ENCODE data around the gene TRIP12. TPM values are rescaled to one million over a fixed set of nuclear protein-coding genes. Genes with fewer than 3 reads are reported as not detected.
"Not testable (repeated sequence)": the region's sequence is repeated elsewhere in the genome, so short reads cannot be mapped to it uniquely, and the experiment has no call there.

Gene TRIP12
- total RNA-seq, 1 experiment from 2014 or later, result 115 TPM

- Mint-ChIP-seq H3K4me1 (ENCODE audit: low read depth, unreplicated experiment) (no peaks in the 10 kb centered on the region), H3K27me3 (ENCODE audit: insufficient read depth, unreplicated experiment) (peaks cover 5% of the 10 kb centered on the region), H3K36me3 (ENCODE audit: insufficient read depth, unreplicated experiment) (no peaks in the 10 kb centered on the region), H3K27ac (ENCODE audit: unreplicated experiment) (no peak overlapping the region), H3K4me3 (ENCODE audit: unreplicated experiment) (no peak overlapping the region), H3K9me3 (ENCODE audit: unreplicated experiment) (no peaks in the 10 kb centered on the region)
- Histone ChIP-seq H3K27me3 (replicated peaks; ENCODE audit: control insufficient read depth, insufficient read depth, low read length) (no peaks in the 10 kb centered on the region), H3K36me3 (ENCODE audit: control insufficient read depth, insufficient read depth, low read length) (no peaks in the 10 kb centered on the region), H3K4me1 (no peaks in the 10 kb centered on the region), H3K4me3 (ENCODE audit: low read depth, low read length) (no peak overlapping the region), H3K9me3 (no peaks in the 10 kb centered on the region)
- no peak for TF ChIP-seq CTCF (IDR thresholded peaks at IDR 0.05; ENCODE audit: insufficient read depth in 1 of 2, low read depth in 1 of 2, low read length in 1 of 2, severe bottlenecking in 1 of 2, unreplicated experiment in 1 of 2)
- no TSS peak for BruUV-seq (replicated peaks)
- intact Hi-C loops (cut with micrococcal nuclease; ENCODE audit: unreplicated experiment), result no loop called here
- DNase-seq, result no peak
- POLR2A ChIA-PET, result no interaction called here
- CTCF ChIA-PET, result interaction anchor here (0.9 kb wide), 1 partner anchor 14 kb away, joined by 3 read pairs; no protein-coding TSS in a partner anchor
Observed at GRCh38 chr2:229725716-229726574, 195.9 kb downstream of the TRIP12 start.

DNA sequence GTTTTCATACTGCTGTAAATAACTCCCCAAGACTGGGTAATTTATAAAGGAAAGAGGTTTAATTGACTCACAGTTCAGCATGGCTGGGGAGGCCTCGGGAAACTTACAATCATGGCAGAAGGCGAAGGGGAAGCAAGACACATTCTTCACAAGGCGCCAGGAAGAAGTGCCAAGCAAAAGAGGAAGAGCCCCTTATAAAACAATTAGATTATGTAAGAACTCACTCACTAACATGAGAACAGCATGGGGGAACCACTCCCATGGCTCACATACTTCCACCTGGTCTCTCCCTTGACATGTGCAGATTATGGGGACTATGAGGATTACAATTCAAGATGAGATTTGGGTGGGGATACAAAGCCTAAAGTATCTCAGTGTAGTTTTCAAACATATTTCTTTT, 198.6 kb downstream of the TRIP12 start:
- H3K27ac Mint-ChIP-seq (ENCODE audit: unreplicated experiment); H3K36me3 ChIP-seq (ENCODE audit: control insufficient read depth, insufficient read depth, low read length); H3K27me3 Mint-ChIP-seq (ENCODE audit: insufficient read depth, unreplicated experiment); H3K4me1 ChIP-seq; H3K4me1 Mint-ChIP-seq (ENCODE audit: low read depth, unreplicated experiment); DNase-seq; H3K9me3 ChIP-seq; H3K4me3 ChIP-seq (ENCODE audit: low read depth, low read length); CTCF ChIA-PET; H3K36me3 Mint-ChIP-seq (ENCODE audit: insufficient read depth, unreplicated experiment); intact Hi-C loops (cut with micrococcal nuclease; ENCODE audit: unreplicated experiment); BruUV-seq (replicated peaks); POLR2A ChIA-PET; H3K9me3 Mint-ChIP-seq (ENCODE audit: unreplicated experiment); H3K4me3 Mint-ChIP-seq (ENCODE audit: unreplicated experiment); H3K27me3 ChIP-seq (replicated peaks; ENCODE audit: control insufficient read depth, insufficient read depth, low read length): not testable (repeated sequence)

- Mint-ChIP-seq H3K36me3 (ENCODE audit: insufficient read depth, unreplicated experiment) (no peaks in the 10 kb centered on the region), H3K9me3 (ENCODE audit: unreplicated experiment) (no peaks in the 10 kb centered on the region), H3K4me3 (ENCODE audit: unreplicated experiment) (no peak overlapping the region), H3K27me3 (ENCODE audit: insufficient read depth, unreplicated experiment) (peaks cover 12% of the 10 kb centered on the region), H3K4me1 (ENCODE audit: low read depth, unreplicated experiment) (no peaks in the 10 kb centered on the region), H3K27ac (ENCODE audit: unreplicated experiment) (no peak overlapping the region)
- Histone ChIP-seq H3K4me3 (ENCODE audit: low read depth, low read length) (no peak overlapping the region), H3K27me3 (replicated peaks; ENCODE audit: control insufficient read depth, insufficient read depth, low read length) (no peaks in the 10 kb centered on the region), H3K4me1 (no peaks in the 10 kb centered on the region), H3K36me3 (ENCODE audit: control insufficient read depth, insufficient read depth, low read length) (no peaks in the 10 kb centered on the region), H3K9me3 (no peaks in the 10 kb centered on the region)
- intact Hi-C loops (cut with micrococcal nuclease; ENCODE audit: unreplicated experiment), result no loop called here
- no peak for DNase-seq
- no peak for TF ChIP-seq CTCF (IDR thresholded peaks at IDR 0.05; ENCODE audit: insufficient read depth in 1 of 2, low read depth in 1 of 2, low read length in 1 of 2, severe bottlenecking in 1 of 2, unreplicated experiment in 1 of 2)
- BruUV-seq (replicated peaks), result no TSS peak
- ChIA-PET POLR2A (no interaction called here), CTCF (no interaction called here)
Observed at GRCh38 chr2:229719926-229720647, 201.7 kb downstream of the TRIP12 start.
